Mesendoderm (in vitro differentiated cells): Measurements from ENCODE around the gene TRAT1.

ENCODE experiments used
- DNase-seq: peaks from one replicate; pipeline ENCODE4 v3.0.0; 2013
- H2AK5ac ChIP-seq: 2 replicates; pipeline ENCODE4 v1.6.1; 2013; ENCODE audit warnings: low read length, inconsistent platforms
- H2BK120ac ChIP-seq: 2 replicates; pipeline ENCODE4 v1.6.1; 2013; ENCODE audit warnings: low read depth, mild to moderate bottlenecking, low read length, moderate library complexity, mixed read lengths
- H2BK15ac ChIP-seq: replicated peaks from 2 replicates; pipeline ENCODE4 v1.6.1; 2013; ENCODE audit warnings: low read depth, mild to moderate bottlenecking, moderate library complexity
- H2BK5ac ChIP-seq: 2 replicates; pipeline ENCODE4 v1.6.1; 2013; ENCODE audit warnings: low read length, inconsistent platforms
- H3K18ac ChIP-seq: 2 replicates; pipeline ENCODE4 v1.6.1; 2013; ENCODE audit warnings: mild to moderate bottlenecking, low read length, mixed read lengths
- H3K23ac ChIP-seq: one replicate; pipeline ENCODE4 v1.6.1; 2013; ENCODE audit warnings: low read length
- H3K27ac ChIP-seq: 2 replicates; pipeline ENCODE4 v1.5.1; 2013; ENCODE audit warnings: low read depth, mild to moderate bottlenecking, inconsistent platforms, low read length, moderate library complexity
- H3K27me3 ChIP-seq: 2 replicates; pipeline ENCODE4 v1.6.1; 2013; ENCODE audit warnings: low read length, control low read depth, mild to moderate bottlenecking, inconsistent platforms; ENCODE audit not compliant: insufficient read depth, poor library complexity
- H3K36me3 ChIP-seq: 2 replicates; pipeline ENCODE4 v1.6.1; 2013; ENCODE audit warnings: low read length, inconsistent platforms; ENCODE audit not compliant: control insufficient read depth, insufficient read depth
- H3K4ac ChIP-seq: one replicate; pipeline ENCODE4 v1.6.1; 2013; ENCODE audit warnings: low read depth, mild to moderate bottlenecking, low read length, moderate library complexity
- H3K4me1 ChIP-seq: 2 replicates; pipeline ENCODE4 v1.6.1; 2013; ENCODE audit warnings: low read depth, low read length, inconsistent platforms; ENCODE audit not compliant: control insufficient read depth
- H3K4me2 ChIP-seq: 2 replicates; pipeline ENCODE4 v1.6.1; 2013; ENCODE audit warnings: low read length
- H3K4me3 ChIP-seq: 2 replicates; pipeline ENCODE4 v1.5.1; 2013; ENCODE audit warnings: mild to moderate bottlenecking, low read length
- H3K56ac ChIP-seq: one replicate; pipeline ENCODE4 v1.6.1; 2013; ENCODE audit warnings: low read length
- H3K79me1 ChIP-seq: 2 replicates; pipeline ENCODE4 v1.6.1; 2013; ENCODE audit warnings: low read length, inconsistent platforms
- H3K79me2 ChIP-seq: 2 replicates; pipeline ENCODE4 v1.6.1; 2013; ENCODE audit warnings: mild to moderate bottlenecking, low read length; ENCODE audit not compliant: control insufficient read depth, insufficient read depth
- H3K9ac ChIP-seq: 2 replicates; pipeline ENCODE4 v1.6.1; 2013; ENCODE audit warnings: low read length, inconsistent platforms
- H4K5ac ChIP-seq: one replicate; pipeline ENCODE4 v1.6.1; 2013; ENCODE audit warnings: low read length
- H4K8ac ChIP-seq: one replicate; pipeline ENCODE4 v1.6.1; 2013; ENCODE audit warnings: low read depth, mild to moderate bottlenecking, control low read depth, low read length, moderate library complexity
- WGBS: extraction: QIAGEN DNeasy Blood & Tissue Kit; methylation state at CpG from one replicate; pipeline ENCODE4 v1.1.7; 2013; ENCODE audit warnings: low lambda C conversion rate, missing lambda C conversion rate; ENCODE audit not compliant: insufficient coverage; ENCODE audit errors: extremely low coverage; 5-methylcytosine and 5-hydroxymethylcytosine counted together

The TRAT1 gene

DNA sequence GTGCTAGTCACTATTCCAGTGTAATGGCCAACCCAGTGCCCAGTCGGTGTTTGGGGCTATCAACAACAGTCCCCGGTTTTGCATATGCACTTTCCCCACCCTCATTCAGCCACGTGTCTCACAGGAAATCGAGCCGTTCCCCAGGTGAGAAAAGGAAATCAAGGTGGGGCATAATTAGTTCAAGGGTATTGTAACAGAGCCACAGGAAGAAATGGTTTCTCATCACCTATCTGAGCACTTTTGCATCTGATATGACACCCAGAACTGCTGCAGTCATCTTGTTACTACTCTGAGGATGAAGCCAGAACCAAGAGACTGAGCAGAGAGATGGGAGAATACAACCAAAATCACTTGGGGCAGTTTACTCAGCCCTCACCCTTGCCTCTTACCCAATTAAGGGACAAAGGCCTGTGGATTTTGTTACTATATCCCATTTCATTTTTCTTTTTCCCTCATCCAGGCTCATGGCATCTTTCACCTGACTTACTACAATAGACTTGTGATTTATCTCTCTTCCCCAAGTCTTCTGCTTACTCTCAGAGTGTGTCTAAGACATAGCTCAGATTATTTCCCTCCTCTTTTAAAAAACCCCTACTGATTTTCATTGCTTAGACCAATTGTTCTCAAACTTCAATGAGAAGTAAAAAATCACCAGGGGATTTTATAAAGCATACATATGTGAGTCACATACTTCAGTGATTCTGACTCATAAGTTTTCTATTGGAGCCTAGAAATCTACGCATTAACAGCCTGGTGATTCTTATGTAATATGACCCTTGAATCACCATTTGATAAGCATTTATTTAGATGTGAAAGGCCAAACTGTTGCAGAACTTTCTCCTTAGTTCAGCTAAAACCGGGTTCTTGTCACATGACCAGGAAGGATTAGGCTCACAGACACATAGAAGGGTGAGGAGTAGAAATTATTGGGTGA, 40.5 kb downstream of the TRAT1 start:
- H3K27me3 ChIP-seq: no peaks in the 10 kb centered on the region
- no peak overlapping the region for H2BK5ac ChIP-seq
- H4K5ac ChIP-seq: no peak overlapping the region
- H3K4me1 ChIP-seq: no peaks in the 10 kb centered on the region
- H2BK120ac ChIP-seq: no peak overlapping the region
- H3K56ac ChIP-seq: no peak overlapping the region
- no peak overlapping the region for H3K27ac ChIP-seq
- no peaks in the 10 kb centered on the region for H3K79me1 ChIP-seq
- H3K36me3 ChIP-seq: no peaks in the 10 kb centered on the region
- no peak overlapping the region for H3K4ac ChIP-seq
- WGBS: no CpG with 5 or more reads among the region's 7 CpGs
- peak; percentile 23 for DNase-seq
- no peak overlapping the region for H3K4me2 ChIP-seq
- no peak overlapping the region for H2BK15ac ChIP-seq
- no peak overlapping the region for H3K9ac ChIP-seq
- no peak overlapping the region for H3K4me3 ChIP-seq
- no peak overlapping the region for H3K23ac ChIP-seq
- H3K18ac ChIP-seq: no peak overlapping the region
- no peak overlapping the region for H2AK5ac ChIP-seq
- H4K8ac ChIP-seq: no peak overlapping the region
- H3K79me2 ChIP-seq: no peaks in the 10 kb centered on the region

DNA sequence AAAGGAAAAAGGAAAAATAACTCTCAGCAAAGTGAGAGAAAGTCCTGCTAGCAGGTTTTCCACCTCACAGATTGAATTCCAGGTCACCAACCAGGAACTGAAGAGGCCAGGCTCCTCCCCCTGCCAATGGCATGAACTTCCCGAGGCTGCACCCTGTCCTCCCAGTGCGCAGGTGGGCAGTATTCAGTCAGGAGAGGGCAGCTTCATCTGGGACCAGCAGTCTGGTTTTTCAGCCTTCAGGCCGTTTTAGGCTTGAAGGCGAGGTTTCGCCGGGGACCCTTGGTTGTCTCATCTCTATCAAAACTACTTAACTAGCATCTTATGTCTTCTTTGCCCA, 41.2 kb downstream of the TRAT1 start:
- Histone ChIP-seq H4K8ac (no peak overlapping the region), H3K79me2 (no peaks in the 10 kb centered on the region), H3K27me3 (no peaks in the 10 kb centered on the region), H3K36me3 (no peaks in the 10 kb centered on the region), H3K18ac (no peak overlapping the region), H3K4ac (no peak overlapping the region), H4K5ac (no peak overlapping the region), H2BK120ac (no peak overlapping the region), H3K56ac (no peak overlapping the region), H2BK5ac (no peak overlapping the region), H3K23ac (no peak overlapping the region), H3K79me1 (no peaks in the 10 kb centered on the region), H3K27ac (no peak overlapping the region), H2BK15ac (no peak overlapping the region), H2AK5ac (no peak overlapping the region), H3K4me2 (no peak overlapping the region), H3K4me3 (no peak overlapping the region), H3K9ac (no peak overlapping the region), H3K4me1 (no peaks in the 10 kb centered on the region)
- DNase-seq: no peak
- WGBS: no CpG with 5 or more reads among the region's 6 CpGs

DNA sequence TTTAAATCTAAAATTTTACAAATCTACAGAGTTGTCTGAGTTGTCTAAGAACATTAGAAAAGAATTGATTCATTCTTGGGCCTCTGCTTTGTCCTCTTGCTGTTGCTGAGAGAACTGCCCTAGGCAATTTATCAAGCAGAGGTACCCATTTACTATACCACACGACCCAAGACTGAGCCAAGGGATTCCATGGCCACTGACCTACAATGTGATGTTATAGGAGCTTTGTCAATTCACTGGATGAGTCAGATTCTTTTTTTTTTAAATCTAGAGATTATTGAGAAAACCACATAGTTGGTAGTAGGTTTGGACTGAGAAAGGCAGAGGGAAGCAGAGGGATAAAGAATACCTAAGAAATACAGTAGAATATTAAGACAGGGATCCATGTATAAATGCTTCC, 55.3 kb downstream of the TRAT1 start:
- H3K4me3 ChIP-seq: no peak overlapping the region
- H3K56ac ChIP-seq: no peak overlapping the region
- WGBS: no CpG with 5 or more reads among the region's 1 CpG
- no peak overlapping the region for H3K27ac ChIP-seq
- no peak overlapping the region for H4K5ac ChIP-seq
- H3K9ac ChIP-seq: no peak overlapping the region
- no peak overlapping the region for H3K4ac ChIP-seq
- no peak overlapping the region for H2BK5ac ChIP-seq
- H4K8ac ChIP-seq: no peak overlapping the region
- H2BK15ac ChIP-seq: no peak overlapping the region
- no peaks in the 10 kb centered on the region for H3K79me2 ChIP-seq
- no peak for DNase-seq
- H3K36me3 ChIP-seq: no peaks in the 10 kb centered on the region
- no peak overlapping the region for H2BK120ac ChIP-seq
- H3K27me3 ChIP-seq: no peaks in the 10 kb centered on the region
- no peak overlapping the region for H3K18ac ChIP-seq
- no peak overlapping the region for H3K23ac ChIP-seq
- H3K4me2 ChIP-seq: no peak overlapping the region
- H2AK5ac ChIP-seq: no peak overlapping the region
- H3K79me1 ChIP-seq: no peaks in the 10 kb centered on the region
- no peaks in the 10 kb centered on the region for H3K4me1 ChIP-seq

DNA sequence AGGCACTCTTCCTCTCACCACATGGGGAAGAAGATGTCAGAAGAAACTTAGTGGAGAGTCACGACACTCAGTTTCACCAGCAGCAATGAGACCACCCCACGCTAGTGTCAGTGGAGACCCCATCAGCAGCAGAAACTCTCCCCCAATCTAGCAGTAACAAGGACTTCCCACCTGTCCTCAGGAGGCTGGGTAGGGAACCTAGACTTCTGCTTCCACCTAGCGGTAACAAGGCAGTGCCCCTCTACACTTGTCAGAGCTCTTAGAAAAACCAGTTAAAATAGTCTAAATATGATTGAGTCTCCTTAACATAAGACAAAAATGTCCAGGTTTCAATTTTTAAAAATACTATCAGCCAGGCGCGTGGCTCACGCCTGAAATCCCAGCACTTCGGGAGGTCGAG, 57.3 kb downstream of the TRAT1 start:
- Histone ChIP-seq H3K18ac (no peak overlapping the region), H3K4me1 (no peaks in the 10 kb centered on the region), H2BK5ac (no peak overlapping the region), H3K23ac (no peak overlapping the region), H4K8ac (no peak overlapping the region), H3K27me3 (no peaks in the 10 kb centered on the region), H4K5ac (no peak overlapping the region), H3K79me1 (no peaks in the 10 kb centered on the region), H3K9ac (no peak overlapping the region), H3K27ac (no peak overlapping the region), H3K56ac (no peak overlapping the region), H3K4me3 (no peak overlapping the region), H3K36me3 (no peaks in the 10 kb centered on the region), H3K4ac (no peak overlapping the region), H3K79me2 (no peaks in the 10 kb centered on the region), H2BK15ac (no peak overlapping the region), H2AK5ac (no peak overlapping the region), H3K4me2 (no peak overlapping the region), H2BK120ac (no peak overlapping the region)
- no CpG with 5 or more reads among the region's 8 CpGs for WGBS
- DNase-seq: peak; percentile 30

DNA sequence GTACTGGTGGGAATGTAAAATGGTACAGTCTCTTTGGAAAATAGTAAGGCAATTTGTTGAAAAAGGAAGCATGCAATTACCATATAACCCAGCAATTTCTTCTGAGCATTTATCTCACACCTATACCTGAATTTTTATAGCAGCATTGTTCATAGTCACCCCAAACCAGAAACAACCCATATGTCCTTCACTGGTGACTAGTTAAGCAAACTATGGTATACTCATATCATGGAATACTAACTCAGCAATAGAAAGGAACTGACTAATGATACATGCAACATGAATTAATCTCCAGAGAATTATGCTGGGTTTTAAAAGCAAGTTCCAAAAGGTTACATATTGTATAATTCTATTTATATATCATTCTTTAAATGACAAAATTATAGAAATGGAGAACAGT, 60.2 kb downstream of the TRAT1 start:
- Histone ChIP-seq H2BK120ac (no peak overlapping the region), H3K23ac (no peak overlapping the region), H3K4me2 (no peak overlapping the region), H3K4ac (no peak overlapping the region), H3K4me1 (no peaks in the 10 kb centered on the region), H3K27ac (no peak overlapping the region), H3K9ac (no peak overlapping the region), H3K18ac (no peak overlapping the region), H3K56ac (no peak overlapping the region), H4K5ac (no peak overlapping the region), H3K36me3 (no peaks in the 10 kb centered on the region), H4K8ac (no peak overlapping the region), H2BK15ac (no peak overlapping the region), H3K4me3 (no peak overlapping the region), H2AK5ac (no peak overlapping the region), H2BK5ac (no peak overlapping the region), H3K79me2 (no peaks in the 10 kb centered on the region), H3K79me1 (no peaks in the 10 kb centered on the region), H3K27me3 (no peaks in the 10 kb centered on the region)
- no peak for DNase-seq

DNA sequence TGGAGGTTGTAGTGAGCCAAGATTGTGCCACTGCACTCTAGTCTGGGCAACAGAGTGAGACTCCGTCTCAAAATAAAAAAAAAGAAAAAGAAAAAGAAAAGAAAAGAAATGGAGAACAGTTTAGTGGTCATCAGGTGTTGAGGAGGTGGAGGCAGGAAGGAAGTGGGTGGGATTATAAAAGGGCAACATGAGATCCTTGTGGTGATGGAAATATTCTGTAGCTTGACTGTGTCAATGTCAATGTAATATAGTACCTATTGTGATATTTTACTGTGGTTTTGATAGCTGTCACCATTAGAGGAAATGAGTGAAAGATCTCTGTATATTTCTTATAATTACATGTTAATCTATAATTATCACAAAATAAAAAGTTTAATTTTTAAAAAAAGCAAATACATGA, 60.8 kb downstream of the TRAT1 start:
- H3K79me1 ChIP-seq: no peaks in the 10 kb centered on the region
- no peaks in the 10 kb centered on the region for H3K79me2 ChIP-seq
- no CpG with 5 or more reads among the region's 1 CpG for WGBS
- no peak overlapping the region for H3K27ac ChIP-seq
- no peak overlapping the region for H4K5ac ChIP-seq
- H4K8ac ChIP-seq: no peak overlapping the region
- H2AK5ac ChIP-seq: no peak overlapping the region
- H2BK120ac ChIP-seq: no peak overlapping the region
- no peaks in the 10 kb centered on the region for H3K36me3 ChIP-seq
- H3K27me3 ChIP-seq: no peaks in the 10 kb centered on the region
- H3K18ac ChIP-seq: no peak overlapping the region
- no peak overlapping the region for H3K4ac ChIP-seq
- no peaks in the 10 kb centered on the region for H3K4me1 ChIP-seq
- H3K56ac ChIP-seq: no peak overlapping the region
- no peak overlapping the region for H3K4me3 ChIP-seq
- no peak overlapping the region for H3K23ac ChIP-seq
- no peak overlapping the region for H2BK5ac ChIP-seq
- no peak overlapping the region for H3K9ac ChIP-seq
- H2BK15ac ChIP-seq: no peak overlapping the region
- H3K4me2 ChIP-seq: no peak overlapping the region
- no peak for DNase-seq
